Measurements from ENCODE around the gene SAMSN1. TPM values are rescaled to one million over a fixed set of nuclear protein-coding genes. Genes with fewer than 3 reads are reported as not detected.
A peak's percentile ranks its signal among the peaks of the same experiment; 100 is the strongest.

Gene SAMSN1
- total and polyA plus RNA-seq, 8 donors: 1.4 to 45.7 (median 2.1) TPM

DNA sequence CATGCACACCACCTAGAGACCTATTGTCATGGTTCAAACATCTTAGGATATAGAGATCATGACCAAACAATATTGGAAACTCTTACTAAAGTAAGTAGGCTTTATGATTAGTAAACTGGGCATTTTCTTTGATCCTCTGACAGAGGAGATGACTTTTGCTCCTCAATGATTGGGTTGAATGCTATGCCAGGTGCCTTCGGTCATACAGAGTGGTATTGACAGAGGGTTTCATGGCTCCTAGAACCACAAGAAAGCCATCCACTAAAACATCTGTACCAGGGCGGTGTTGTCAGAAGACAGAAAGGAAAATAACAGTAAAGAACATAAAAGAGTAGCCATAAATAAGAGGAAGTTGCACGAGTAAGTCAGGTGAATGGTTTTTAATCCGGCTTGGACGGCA, 20.8 kb upstream of the SAMSN1 start:
- intact Hi-C loops (cut with DNase I): no loop called here
- no peak for ATAC-seq

DNA sequence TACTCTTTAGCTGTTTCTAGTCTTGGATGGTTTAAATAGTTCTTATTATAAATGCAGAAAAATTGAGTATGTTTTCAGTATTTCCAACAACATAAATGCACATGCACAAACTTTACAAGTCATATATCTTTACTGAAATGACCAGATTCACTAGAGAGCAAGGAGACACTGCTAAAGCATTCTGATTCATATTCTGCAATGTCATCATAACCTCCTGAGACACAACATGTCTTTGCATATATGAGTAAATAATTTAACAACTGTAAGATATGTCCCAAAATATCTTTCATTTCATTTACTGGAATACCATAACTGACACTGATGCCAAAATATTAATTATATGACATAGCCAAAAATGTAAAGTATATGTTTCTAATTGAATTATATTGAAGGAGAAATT, 16.8 kb upstream of the SAMSN1 start:
- TF ChIP-seq, protein P1, sequence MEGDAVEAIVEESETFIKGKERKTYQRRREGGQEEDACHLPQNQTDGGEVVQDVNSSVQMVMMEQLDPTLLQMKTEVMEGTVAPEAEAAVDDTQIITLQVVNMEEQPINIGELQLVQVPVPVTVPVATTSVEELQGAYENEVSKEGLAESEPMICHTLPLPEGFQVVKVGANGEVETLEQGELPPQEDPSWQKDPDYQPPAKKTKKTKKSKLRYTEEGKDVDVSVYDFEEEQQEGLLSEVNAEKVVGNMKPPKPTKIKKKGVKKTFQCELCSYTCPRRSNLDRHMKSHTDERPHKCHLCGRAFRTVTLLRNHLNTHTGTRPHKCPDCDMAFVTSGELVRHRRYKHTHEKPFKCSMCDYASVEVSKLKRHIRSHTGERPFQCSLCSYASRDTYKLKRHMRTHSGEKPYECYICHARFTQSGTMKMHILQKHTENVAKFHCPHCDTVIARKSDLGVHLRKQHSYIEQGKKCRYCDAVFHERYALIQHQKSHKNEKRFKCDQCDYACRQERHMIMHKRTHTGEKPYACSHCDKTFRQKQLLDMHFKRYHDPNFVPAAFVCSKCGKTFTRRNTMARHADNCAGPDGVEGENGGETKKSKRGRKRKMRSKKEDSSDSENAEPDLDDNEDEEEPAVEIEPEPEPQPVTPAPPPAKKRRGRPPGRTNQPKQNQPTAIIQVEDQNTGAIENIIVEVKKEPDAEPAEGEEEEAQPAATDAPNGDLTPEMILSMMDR (IDR thresholded peaks at IDR 0.05): no peak
- Histone ChIP-seq H3K36me3 (no peaks in the 10 kb centered on the region), H3K9me3 (peaks cover 0 to 6% of the 10 kb centered on the region in 2 donors), H3K27ac (no peak overlapping the region), H3K27me3 (no peaks in the 10 kb centered on the region), H3K4me1 (peaks cover 0 to 9% of the 10 kb centered on the region in 2 donors), H3K4me3 (no peak overlapping the region)
- intact Hi-C loops (cut with DNase I): no loop called here
- DNase-seq: no peak
- ATAC-seq: no peak

More for the DNA sequence above, 20.8 kb upstream of the SAMSN1 start:
- no peak for DNase-seq
- H3K27ac ChIP-seq: peak overlapping the region in 1 of 2 donors; percentile 82
- H3K36me3 ChIP-seq: no peaks in the 10 kb centered on the region
- no peak overlapping the region for H3K4me3 ChIP-seq
- TF ChIP-seq, protein P1 (IDR thresholded peaks at IDR 0.05): no peak
- no peaks in the 10 kb centered on the region for H3K9me3 ChIP-seq
- no peaks in the 10 kb centered on the region for H3K27me3 ChIP-seq
- peaks cover 0 to 40% of the 10 kb centered on the region in 2 donors for H3K4me1 ChIP-seq

DNA sequence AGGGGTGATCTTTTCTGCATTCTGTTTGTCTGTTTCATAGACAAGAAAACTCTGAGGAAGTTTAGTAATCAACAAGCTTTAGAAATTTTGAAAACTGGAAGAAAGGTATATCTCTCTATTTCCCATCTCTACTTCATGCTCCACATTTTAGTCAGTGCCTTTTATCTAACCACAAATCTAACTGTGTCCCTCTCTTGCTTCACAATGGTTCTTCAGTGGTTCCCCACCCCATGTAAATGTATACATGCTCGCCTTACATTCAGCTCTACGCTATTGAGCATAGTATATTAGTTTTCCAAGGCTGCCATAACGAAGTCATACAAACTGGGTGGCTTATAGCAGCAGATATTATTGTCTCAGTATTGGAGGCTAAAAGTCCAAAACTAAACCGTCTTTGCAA, 14.4 kb upstream of the SAMSN1 start:
- H3K9me3 ChIP-seq: peaks cover 0 to 6% of the 10 kb centered on the region in 2 donors
- H3K27ac ChIP-seq: no peak overlapping the region
- TF ChIP-seq, protein P1 (IDR thresholded peaks at IDR 0.05): no peak
- no peaks in the 10 kb centered on the region for H3K36me3 ChIP-seq
- DNase-seq (no peak), ATAC-seq (no peak)
- H3K27me3 ChIP-seq: no peaks in the 10 kb centered on the region
- intact Hi-C loops (cut with DNase I): no loop called here
- peaks cover 0 to 6% of the 10 kb centered on the region in 2 donors for H3K4me1 ChIP-seq
- H3K4me3 ChIP-seq: no peak overlapping the region

DNA sequence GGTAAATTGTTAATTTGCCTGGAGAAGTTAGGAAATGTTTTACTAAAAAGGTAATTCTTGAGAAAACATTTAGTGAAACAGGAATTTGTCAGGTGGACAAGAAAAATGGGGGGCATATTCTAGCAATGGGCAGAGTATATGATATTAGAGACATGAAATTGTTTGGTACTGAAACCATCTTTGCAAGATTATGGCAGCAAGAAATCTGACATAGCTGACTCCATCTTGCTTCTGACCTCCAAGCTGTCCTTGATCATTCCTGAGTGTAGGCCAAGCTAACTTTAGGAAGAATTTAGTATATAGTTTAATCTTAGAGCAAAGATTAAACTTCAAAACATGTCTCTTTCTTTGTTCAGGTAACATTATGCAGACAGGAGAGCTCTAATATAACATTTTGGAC, 14.0 kb upstream of the SAMSN1 start:
- peaks cover 0 to 6% of the 10 kb centered on the region in 2 donors for H3K4me1 ChIP-seq
- ATAC-seq (no peak), DNase-seq (no peak)
- peaks cover 0 to 6% of the 10 kb centered on the region in 2 donors for H3K9me3 ChIP-seq
- H3K27me3 ChIP-seq: no peaks in the 10 kb centered on the region
- no peak overlapping the region for H3K27ac ChIP-seq
- intact Hi-C loops (cut with DNase I): no loop called here
- H3K4me3 ChIP-seq: no peak overlapping the region
- TF ChIP-seq, protein P1 (IDR thresholded peaks at IDR 0.05): no peak
- H3K36me3 ChIP-seq: no peaks in the 10 kb centered on the region

DNA sequence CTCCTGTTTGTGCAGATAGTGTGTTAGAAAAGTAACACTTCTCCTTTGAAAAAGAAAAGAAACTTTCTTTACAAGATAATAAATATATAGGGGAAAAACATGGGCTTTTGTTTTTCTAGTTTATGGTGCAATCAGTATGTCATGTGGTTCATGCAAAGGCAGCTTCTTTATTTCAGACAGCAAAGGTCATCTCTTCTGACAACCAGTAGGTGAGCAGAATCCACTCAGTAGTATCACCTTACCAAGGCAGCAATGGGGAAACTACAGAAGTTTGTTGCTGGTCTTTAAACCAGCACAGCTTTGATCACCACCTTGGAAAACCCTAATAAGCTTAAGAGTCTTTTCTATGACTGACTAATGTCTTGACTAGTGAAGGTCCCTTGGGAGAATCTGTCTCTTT, 13.0 kb upstream of the SAMSN1 start:
- Histone ChIP-seq H3K27ac (no peak overlapping the region), H3K27me3 (no peaks in the 10 kb centered on the region), H3K9me3 (peaks cover 0 to 6% of the 10 kb centered on the region in 2 donors), H3K4me1 (peaks cover 0 to 6% of the 10 kb centered on the region in 2 donors), H3K4me3 (no peak overlapping the region), H3K36me3 (no peaks in the 10 kb centered on the region)
- no peak for DNase-seq
- intact Hi-C loops (cut with DNase I): no loop called here
- TF ChIP-seq, protein P1 (IDR thresholded peaks at IDR 0.05): no peak
- no peak for ATAC-seq

Measured in left lung (tissue), 10 donors.